Neutrophil (primary cell): ENCODE data around the gene GSAP.
"Not testable (repeated sequence)": the region's sequence is repeated elsewhere in the genome, so short reads cannot be mapped to it uniquely, and the experiment has no call there.

ENCODE experiments used
- H3K27ac ChIP-seq: fragments of 200-600 bp; sonication (generic); 2 replicates; pipeline ENCODE4 v1.5.1; 2016; ENCODE audit warnings: mild to moderate bottlenecking, moderate library complexity
- H3K27me3 ChIP-seq: fragments of 200-600 bp; sonication (generic); 2 replicates; pipeline ENCODE4 v1.6.0; 2016; ENCODE audit warnings: mild to moderate bottlenecking
- H3K36me3 ChIP-seq: fragments of 200-600 bp; sonication (generic); 2 replicates; pipeline ENCODE4 v1.5.1; 2017
- H3K4me1 ChIP-seq, 2 experiments: fragments of 200-600 bp in 1 of 2; sonication (generic) in 1 of 2; 1 replicate in 1 of 2; 2 replicates in 1 of 2; pipeline versions ENCODE4 v1.5.1 to v1.6.1; 2013 to 2016; ENCODE audit warnings: low read depth in 1 of 2, low read length in 1 of 2, mild to moderate bottlenecking in 1 of 2, moderate library complexity in 1 of 2; ENCODE audit not compliant: control insufficient read depth in 1 of 2, insufficient read depth in 1 of 2
- H3K4me3 ChIP-seq, 2 experiments: fragments of 200-600 bp in 1 of 2; sonication (generic) in 1 of 2; 1 replicate in 1 of 2; 2 replicates in 1 of 2; pipeline ENCODE4 v1.5.1; 2013 to 2016; ENCODE audit warnings: low read depth in 1 of 2, low read length in 1 of 2, mild to moderate bottlenecking in 1 of 2, moderate library complexity in 1 of 2
- H3K9me3 ChIP-seq: fragments of 200-600 bp; sonication (generic); 2 replicates; pipeline ENCODE4 v1.5.1; 2016
- CTCF ChIP-seq: fragments of 200-600 bp; sonication (generic); IDR thresholded peaks from 2 replicates; pipeline ENCODE4 v1.5.1; 2016; ENCODE audit warnings: antibody characterized with exemption

Gene GSAP

GRCh38 chr7:77337456-77337990, 78.6 kb downstream of the GSAP start:
- TF ChIP-seq CTCF, result no peak
- peak overlapping the region in 1 of 2 experiments; percentile 37 for H3K4me3 ChIP-seq
- no peaks in the 10 kb centered on the region for H3K9me3 ChIP-seq
- peaks cover 40% of the 10 kb centered on the region in 2 experiments for H3K4me1 ChIP-seq
- no peaks in the 10 kb centered on the region for H3K36me3 ChIP-seq
- peak overlapping the region; percentile 53 for H3K27ac ChIP-seq
- no peaks in the 10 kb centered on the region for H3K27me3 ChIP-seq

- no peaks in the 10 kb centered on the region for H3K36me3 ChIP-seq
- H3K27ac ChIP-seq, result peak overlapping the region; percentile 64
- peaks cover 54% of the 10 kb centered on the region in 2 experiments for H3K4me1 ChIP-seq
- TF ChIP-seq CTCF, result no peak
- H3K27me3 ChIP-seq, result no peaks in the 10 kb centered on the region
- H3K9me3 ChIP-seq, result no peaks in the 10 kb centered on the region
- no peak overlapping the region for H3K4me3 ChIP-seq
Observed at GRCh38 chr7:77335581-77335980, 80.6 kb downstream of the GSAP start.

GRCh38 chr7:77334039-77334438, 82.1 kb downstream of the GSAP start:
- H3K9me3 ChIP-seq, H3K36me3 ChIP-seq, H3K4me3 ChIP-seq, H3K27ac ChIP-seq, H3K27me3 ChIP-seq: not testable (repeated sequence)
- H3K4me1 ChIP-seq, result peaks cover 59 to 61% of the 10 kb centered on the region in 2 experiments

- TF ChIP-seq CTCF, result peak; percentile 58
- H3K27me3 ChIP-seq, result no peaks in the 10 kb centered on the region
- H3K4me1 ChIP-seq, result peaks cover 50 to 54% of the 10 kb centered on the region in 2 experiments
Observed at GRCh38 chr7:77331938-77332695, 84.0 kb downstream of the GSAP start.

GRCh38 chr7:77330169-77330882, 85.8 kb downstream of the GSAP start:
- peaks cover 13% of the 10 kb centered on the region for H3K36me3 ChIP-seq
- H3K27ac ChIP-seq, result peak overlapping the region; percentile 75
- peak overlapping the region in 1 of 2 experiments; percentile 35 for H3K4me3 ChIP-seq
- peaks cover 40 to 43% of the 10 kb centered on the region in 2 experiments for H3K4me1 ChIP-seq
- H3K9me3 ChIP-seq, result no peaks in the 10 kb centered on the region
- TF ChIP-seq CTCF, result no peak
- H3K27me3 ChIP-seq, result no peaks in the 10 kb centered on the region

More at GRCh38 chr7:77331938-77332695, 84.0 kb downstream of the GSAP start:
- H3K36me3 ChIP-seq, result no peaks in the 10 kb centered on the region
- no peak overlapping the region for H3K4me3 ChIP-seq
- H3K27ac ChIP-seq, result no peak overlapping the region
- no peaks in the 10 kb centered on the region for H3K9me3 ChIP-seq
